ENCODE measurements around the gene PNMT. TPM values are rescaled to one million over a fixed set of nuclear protein-coding genes. Genes with fewer than 3 reads are reported as not detected.

Gene PNMT
- total and polyA plus RNA-seq, 2 experiments from 2014 or later = 1.9 to 2.5 TPM

- H3K9me2 ChIP-seq (ENCODE audit: insufficient read depth) = no peaks in the 10 kb centered on the region
- ATAC-seq = no peak
- no peak overlapping the region for H3K4me3 ChIP-seq
- peaks cover 43% of the 10 kb centered on the region for H3K4me1 Mint-ChIP-seq
- peaks cover 20% of the 10 kb centered on the region for H3K4me1 ChIP-seq (ENCODE audit: insufficient read depth)
- no peak overlapping the region for H3K4me2 ChIP-seq
- no peak overlapping the region for H3K4me3 Mint-ChIP-seq
- DNase-seq (ENCODE audit: low spot score) = no peak
- no peaks in the 10 kb centered on the region for H3K79me2 ChIP-seq (replicated peaks; ENCODE audit: insufficient read depth)
- H2AFZ ChIP-seq = no peak overlapping the region
- H3K27ac Mint-ChIP-seq = no peak overlapping the region
- H4K20me1 ChIP-seq (replicated peaks; ENCODE audit: insufficient read depth) = no peaks in the 10 kb centered on the region
- peaks cover 8% of the 10 kb centered on the region for H3K27me3 Mint-ChIP-seq (ENCODE audit: insufficient read depth, low read depth, poor library complexity)
- H3F3A ChIP-seq (replicated peaks; ENCODE audit: low read depth) = peaks cover 7% of the 10 kb centered on the region
- no peaks in the 10 kb centered on the region for H3K36me3 ChIP-seq (ENCODE audit: insufficient read depth)
- H3K27ac ChIP-seq (ENCODE audit: low read depth) = no peak overlapping the region
- no peaks in the 10 kb centered on the region for H3K27me3 ChIP-seq (ENCODE audit: insufficient read depth)
- H3K36me3 Mint-ChIP-seq (ENCODE audit: low read depth) = peaks cover 21% of the 10 kb centered on the region
- TF ChIP-seq EZH2 (IDR thresholded peaks at IDR 0.05; ENCODE audit: low read depth, unreplicated experiment) = no peak
- TF ChIP-seq JUNB (IDR thresholded peaks at IDR 0.05; ENCODE audit: unreplicated experiment) = no peak
- TF ChIP-seq CTCF (conservative IDR thresholded peaks at IDR 0.05; ENCODE audit: low read depth in 2 of 2) = no peak
- TF ChIP-seq ETS1 (IDR thresholded peaks at IDR 0.05) = no peak
- no peak for TF ChIP-seq STAT1 (IDR thresholded peaks at IDR 0.05; ENCODE audit: unreplicated experiment)
- TF ChIP-seq CREB1 (CRISPR knock-in tag; IDR thresholded peaks at IDR 0.05; ENCODE audit: low read depth) = no peak
- TF ChIP-seq ZNF462 (CRISPR knock-in tag; IDR thresholded peaks at IDR 0.05) = no peak
- TF ChIP-seq EZH2phosphoT487 (IDR thresholded peaks at IDR 0.05; ENCODE audit: unreplicated experiment) = no peak
- TF ChIP-seq NANOG (IDR thresholded peaks at IDR 0.05; ENCODE audit: borderline replicate concordance) = no peak
- TF ChIP-seq POLR2AphosphoS5 (IDR thresholded peaks at IDR 0.05; ENCODE audit: low read depth) = no peak
- TF ChIP-seq ZNF331 (CRISPR knock-in tag; IDR thresholded peaks at IDR 0.05; ENCODE audit: low read depth) = no peak
- TF ChIP-seq, protein P1, sequence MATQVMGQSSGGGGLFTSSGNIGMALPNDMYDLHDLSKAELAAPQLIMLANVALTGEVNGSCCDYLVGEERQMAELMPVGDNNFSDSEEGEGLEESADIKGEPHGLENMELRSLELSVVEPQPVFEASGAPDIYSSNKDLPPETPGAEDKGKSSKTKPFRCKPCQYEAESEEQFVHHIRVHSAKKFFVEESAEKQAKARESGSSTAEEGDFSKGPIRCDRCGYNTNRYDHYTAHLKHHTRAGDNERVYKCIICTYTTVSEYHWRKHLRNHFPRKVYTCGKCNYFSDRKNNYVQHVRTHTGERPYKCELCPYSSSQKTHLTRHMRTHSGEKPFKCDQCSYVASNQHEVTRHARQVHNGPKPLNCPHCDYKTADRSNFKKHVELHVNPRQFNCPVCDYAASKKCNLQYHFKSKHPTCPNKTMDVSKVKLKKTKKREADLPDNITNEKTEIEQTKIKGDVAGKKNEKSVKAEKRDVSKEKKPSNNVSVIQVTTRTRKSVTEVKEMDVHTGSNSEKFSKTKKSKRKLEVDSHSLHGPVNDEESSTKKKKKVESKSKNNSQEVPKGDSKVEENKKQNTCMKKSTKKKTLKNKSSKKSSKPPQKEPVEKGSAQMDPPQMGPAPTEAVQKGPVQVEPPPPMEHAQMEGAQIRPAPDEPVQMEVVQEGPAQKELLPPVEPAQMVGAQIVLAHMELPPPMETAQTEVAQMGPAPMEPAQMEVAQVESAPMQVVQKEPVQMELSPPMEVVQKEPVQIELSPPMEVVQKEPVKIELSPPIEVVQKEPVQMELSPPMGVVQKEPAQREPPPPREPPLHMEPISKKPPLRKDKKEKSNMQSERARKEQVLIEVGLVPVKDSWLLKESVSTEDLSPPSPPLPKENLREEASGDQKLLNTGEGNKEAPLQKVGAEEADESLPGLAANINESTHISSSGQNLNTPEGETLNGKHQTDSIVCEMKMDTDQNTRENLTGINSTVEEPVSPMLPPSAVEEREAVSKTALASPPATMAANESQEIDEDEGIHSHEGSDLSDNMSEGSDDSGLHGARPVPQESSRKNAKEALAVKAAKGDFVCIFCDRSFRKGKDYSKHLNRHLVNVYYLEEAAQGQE (IDR thresholded peaks at IDR 0.05; ENCODE audit: unreplicated experiment) = no peak
- TF ChIP-seq ZNF114 (CRISPR knock-in tag; IDR thresholded peaks at IDR 0.05) = no peak
- H3K9me3 Mint-ChIP-seq = no peaks in the 10 kb centered on the region; the same call in 2 of the 3 replicates
Measured at GRCh38 chr17:39660011-39660360, 8.3 kb upstream of the PNMT start.
